ENCODE data around the gene GRWD1.

- no peak for TF ChIP-seq CTCF (IDR thresholded peaks at IDR 0.05; ENCODE audit: insufficient read depth, low read length, poor library complexity, severe bottlenecking)
- TF ChIP-seq EZH2phosphoT487 (conservative IDR thresholded peaks at IDR 0.05; ENCODE audit: low read length), result no peak
These were observed 42.2 kb downstream of the GRWD1 start for GRCh38 chr19:48487948-48488347.

Data from SU-DHL-6 (cell line).